OCI-LY3 (cell line): ENCODE measurements around the gene STAT3.
"Not testable (repeated sequence)": the region's sequence is repeated elsewhere in the genome, so short reads cannot be mapped to it uniquely, and the experiment has no call there.

ENCODE experiments used
- EZH2phosphoT487 ChIP-seq: fragments of 200-600 bp; shearing (Covaris generic); IDR thresholded peaks from 2 replicates; pipeline ENCODE4 v1.6.1; 2018; ENCODE audit warnings: antibody characterized with exemption, mixed run types, low read depth
- TF ChIP-seq, protein P1 (sequence below): fragments of 200-600, 300-600 bp; sonication (generic); IDR thresholded peaks from 2 replicates; pipeline ENCODE4 v1.5.1; 2014; ENCODE audit warnings: antibody characterized with exemption, low read length, low read depth

DNA sequence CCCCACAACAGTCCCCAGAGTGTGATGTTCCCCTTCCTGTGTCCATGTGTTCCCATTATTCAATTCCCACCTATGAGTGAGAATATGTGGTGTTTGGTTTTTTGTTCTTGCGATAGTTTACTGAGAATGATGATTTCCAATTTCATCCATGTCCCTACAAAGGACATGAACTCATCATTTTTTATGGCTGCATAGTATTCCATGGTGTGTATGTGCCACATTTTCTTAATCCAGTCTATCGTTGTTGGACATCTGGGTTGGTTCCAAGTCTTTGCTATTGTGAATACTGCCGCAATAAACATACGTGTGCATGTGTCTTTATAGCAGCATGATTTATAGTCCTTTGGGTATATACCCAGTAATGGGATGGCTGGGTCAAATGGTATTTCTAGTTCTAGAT is 123.9 kb downstream of the STAT3 start:
- TF ChIP-seq, protein P1, sequence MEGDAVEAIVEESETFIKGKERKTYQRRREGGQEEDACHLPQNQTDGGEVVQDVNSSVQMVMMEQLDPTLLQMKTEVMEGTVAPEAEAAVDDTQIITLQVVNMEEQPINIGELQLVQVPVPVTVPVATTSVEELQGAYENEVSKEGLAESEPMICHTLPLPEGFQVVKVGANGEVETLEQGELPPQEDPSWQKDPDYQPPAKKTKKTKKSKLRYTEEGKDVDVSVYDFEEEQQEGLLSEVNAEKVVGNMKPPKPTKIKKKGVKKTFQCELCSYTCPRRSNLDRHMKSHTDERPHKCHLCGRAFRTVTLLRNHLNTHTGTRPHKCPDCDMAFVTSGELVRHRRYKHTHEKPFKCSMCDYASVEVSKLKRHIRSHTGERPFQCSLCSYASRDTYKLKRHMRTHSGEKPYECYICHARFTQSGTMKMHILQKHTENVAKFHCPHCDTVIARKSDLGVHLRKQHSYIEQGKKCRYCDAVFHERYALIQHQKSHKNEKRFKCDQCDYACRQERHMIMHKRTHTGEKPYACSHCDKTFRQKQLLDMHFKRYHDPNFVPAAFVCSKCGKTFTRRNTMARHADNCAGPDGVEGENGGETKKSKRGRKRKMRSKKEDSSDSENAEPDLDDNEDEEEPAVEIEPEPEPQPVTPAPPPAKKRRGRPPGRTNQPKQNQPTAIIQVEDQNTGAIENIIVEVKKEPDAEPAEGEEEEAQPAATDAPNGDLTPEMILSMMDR: not testable (repeated sequence)
- not testable (repeated sequence) for TF ChIP-seq EZH2phosphoT487
